ENCODE measurements around the gene FBN3.

FBN3 gene

GRCh38 chr19:8120636-8121480 is 28.5 kb downstream of the FBN3 start:
- TF ChIP-seq CTCF (IDR thresholded peaks at IDR 0.05; ENCODE audit: borderline replicate concordance, insufficient read depth, low read depth, low read length), result no peak

GRCh38 chr19:8117991-8118390 is 31.4 kb downstream of the FBN3 start:
- no peak overlapping the region for H3K4me3 ChIP-seq (ENCODE audit: low read depth, low read length)
- no peak for TF ChIP-seq CTCF (IDR thresholded peaks at IDR 0.05; ENCODE audit: borderline replicate concordance, insufficient read depth, low read depth, low read length)

More at GRCh38 chr19:8120636-8121480, 28.5 kb downstream of the FBN3 start:
- no peak overlapping the region for H3K4me3 ChIP-seq (ENCODE audit: low read depth, low read length)

GRCh38 chr19:8116437-8117293 is 32.7 kb downstream of the FBN3 start:
- H3K4me3 ChIP-seq (ENCODE audit: low read depth, low read length), result no peak overlapping the region
- no peak for TF ChIP-seq CTCF (IDR thresholded peaks at IDR 0.05; ENCODE audit: borderline replicate concordance, insufficient read depth, low read depth, low read length)

GRCh38 chr19:8115805-8116396 is 33.5 kb downstream of the FBN3 start:
- TF ChIP-seq CTCF (IDR thresholded peaks at IDR 0.05; ENCODE audit: borderline replicate concordance, insufficient read depth, low read depth, low read length), result no peak
- H3K4me3 ChIP-seq (ENCODE audit: low read depth, low read length), result no peak overlapping the region

GRCh38 chr19:8113017-8113416 is 36.4 kb downstream of the FBN3 start:
- TF ChIP-seq CTCF (IDR thresholded peaks at IDR 0.05; ENCODE audit: borderline replicate concordance, insufficient read depth, low read depth, low read length), result no peak
- H3K4me3 ChIP-seq (ENCODE audit: low read depth, low read length), result no peak overlapping the region

GRCh38 chr19:8111376-8111775 is 38.0 kb downstream of the FBN3 start:
- H3K4me3 ChIP-seq (ENCODE audit: low read depth, low read length), result no peak overlapping the region
- TF ChIP-seq CTCF (IDR thresholded peaks at IDR 0.05; ENCODE audit: borderline replicate concordance, insufficient read depth, low read depth, low read length), result no peak
